GM11168 (cell line): ENCODE measurements around the gene FCHSD2.
"Not testable (repeated sequence)": the region's sequence is repeated elsewhere in the genome, so short reads cannot be mapped to it uniquely, and the experiment has no call there.

Experiments
- in situ Hi-C: fragments of 300-500 bp; cut with MboI; formaldehyde crosslinking; loops from one replicate; pipeline ENCODE4 v1.12.0; 2022; ENCODE audit warnings: low sequenced_read_pairs; ENCODE audit not compliant: unreplicated experiment

FCHSD2 gene

GRCh38 chr11:72947229-72947628, 194.9 kb downstream of the FCHSD2 start:
- in situ Hi-C loops: no loop called here

- in situ Hi-C loops: no loop called here
Observed at GRCh38 chr11:72943664-72944063, 198.5 kb downstream of the FCHSD2 start.

GRCh38 chr11:72940417-72940816, 201.7 kb downstream of the FCHSD2 start:
- in situ Hi-C loops: no loop called here

- in situ Hi-C loops: no loop called here
Observed at GRCh38 chr11:72939031-72939430, 203.1 kb downstream of the FCHSD2 start.

GRCh38 chr11:72937439-72937838, 204.7 kb downstream of the FCHSD2 start:
- in situ Hi-C loops: no loop called here

GRCh38 chr11:72935700-72936099, 206.4 kb downstream of the FCHSD2 start:
- in situ Hi-C loops: no loop called here

- in situ Hi-C loops: no loop called here
Observed at GRCh38 chr11:72932132-72932570, 210.0 kb downstream of the FCHSD2 start.

- in situ Hi-C loops: no loop called here
Observed at GRCh38 chr11:72930008-72930407, 212.1 kb downstream of the FCHSD2 start.

- in situ Hi-C loops: no loop called here
Observed at GRCh38 chr11:72929256-72929655, 212.9 kb downstream of the FCHSD2 start.

GRCh38 chr11:72927380-72927779, 214.7 kb downstream of the FCHSD2 start:
- in situ Hi-C loops: no loop called here

- in situ Hi-C loops: no loop called here
Observed at GRCh38 chr11:72926076-72926475, 216.0 kb downstream of the FCHSD2 start.

- in situ Hi-C loops: no loop called here
Observed at GRCh38 chr11:72925656-72926055, 216.5 kb downstream of the FCHSD2 start.

- in situ Hi-C loops: no loop called here
Observed at GRCh38 chr11:72924568-72925190, 217.4 kb downstream of the FCHSD2 start.

- in situ Hi-C loops: no loop called here
Observed at GRCh38 chr11:72921028-72921716, 220.9 kb downstream of the FCHSD2 start.

- in situ Hi-C loops: no loop called here
Observed at GRCh38 chr11:72920001-72920400, 222.1 kb downstream of the FCHSD2 start.

- in situ Hi-C loops: no loop called here
Observed at GRCh38 chr11:72918851-72919250, 223.3 kb downstream of the FCHSD2 start.

GRCh38 chr11:72912253-72912652, 229.9 kb downstream of the FCHSD2 start:
- in situ Hi-C loops: no loop called here

GRCh38 chr11:72909558-72910388, 232.3 kb downstream of the FCHSD2 start:
- in situ Hi-C loops: not testable (repeated sequence)

GRCh38 chr11:72908032-72908676, 234.0 kb downstream of the FCHSD2 start:
- in situ Hi-C loops: no loop called here

GRCh38 chr11:72904016-72904415, 238.1 kb downstream of the FCHSD2 start:
- in situ Hi-C loops: no loop called here

GRCh38 chr11:72901374-72901773, 240.7 kb downstream of the FCHSD2 start:
- in situ Hi-C loops: no loop called here
